Mesendoderm (in vitro differentiated cells): ENCODE results near the gene LIFR.

ENCODE experiments used
- DNase-seq: peaks from one replicate; pipeline ENCODE4 v3.0.0; 2013
- H2AK5ac ChIP-seq: 2 replicates; pipeline ENCODE4 v1.6.1; 2013; ENCODE audit warnings: low read length, inconsistent platforms
- H2BK120ac ChIP-seq: 2 replicates; pipeline ENCODE4 v1.6.1; 2013; ENCODE audit warnings: low read depth, mild to moderate bottlenecking, low read length, moderate library complexity, mixed read lengths
- H2BK15ac ChIP-seq: replicated peaks from 2 replicates; pipeline ENCODE4 v1.6.1; 2013; ENCODE audit warnings: low read depth, mild to moderate bottlenecking, moderate library complexity
- H2BK5ac ChIP-seq: 2 replicates; pipeline ENCODE4 v1.6.1; 2013; ENCODE audit warnings: low read length, inconsistent platforms
- H3K18ac ChIP-seq: 2 replicates; pipeline ENCODE4 v1.6.1; 2013; ENCODE audit warnings: mild to moderate bottlenecking, low read length, mixed read lengths
- H3K23ac ChIP-seq: one replicate; pipeline ENCODE4 v1.6.1; 2013; ENCODE audit warnings: low read length
- H3K27ac ChIP-seq: 2 replicates; pipeline ENCODE4 v1.5.1; 2013; ENCODE audit warnings: low read depth, mild to moderate bottlenecking, inconsistent platforms, low read length, moderate library complexity
- H3K27me3 ChIP-seq: 2 replicates; pipeline ENCODE4 v1.6.1; 2013; ENCODE audit warnings: low read length, control low read depth, mild to moderate bottlenecking, inconsistent platforms; ENCODE audit not compliant: insufficient read depth, poor library complexity
- H3K36me3 ChIP-seq: 2 replicates; pipeline ENCODE4 v1.6.1; 2013; ENCODE audit warnings: low read length, inconsistent platforms; ENCODE audit not compliant: control insufficient read depth, insufficient read depth
- H3K4ac ChIP-seq: one replicate; pipeline ENCODE4 v1.6.1; 2013; ENCODE audit warnings: low read depth, mild to moderate bottlenecking, low read length, moderate library complexity
- H3K4me1 ChIP-seq: 2 replicates; pipeline ENCODE4 v1.6.1; 2013; ENCODE audit warnings: low read depth, low read length, inconsistent platforms; ENCODE audit not compliant: control insufficient read depth
- H3K4me2 ChIP-seq: 2 replicates; pipeline ENCODE4 v1.6.1; 2013; ENCODE audit warnings: low read length
- H3K4me3 ChIP-seq: 2 replicates; pipeline ENCODE4 v1.5.1; 2013; ENCODE audit warnings: mild to moderate bottlenecking, low read length
- H3K56ac ChIP-seq: one replicate; pipeline ENCODE4 v1.6.1; 2013; ENCODE audit warnings: low read length
- H3K79me1 ChIP-seq: 2 replicates; pipeline ENCODE4 v1.6.1; 2013; ENCODE audit warnings: low read length, inconsistent platforms
- H3K79me2 ChIP-seq: 2 replicates; pipeline ENCODE4 v1.6.1; 2013; ENCODE audit warnings: mild to moderate bottlenecking, low read length; ENCODE audit not compliant: control insufficient read depth, insufficient read depth
- H3K9ac ChIP-seq: 2 replicates; pipeline ENCODE4 v1.6.1; 2013; ENCODE audit warnings: low read length, inconsistent platforms
- H4K5ac ChIP-seq: one replicate; pipeline ENCODE4 v1.6.1; 2013; ENCODE audit warnings: low read length
- H4K8ac ChIP-seq: one replicate; pipeline ENCODE4 v1.6.1; 2013; ENCODE audit warnings: low read depth, mild to moderate bottlenecking, control low read depth, low read length, moderate library complexity
- WGBS: extraction: QIAGEN DNeasy Blood & Tissue Kit; methylation state at CpG from one replicate; pipeline ENCODE4 v1.1.7; 2013; ENCODE audit warnings: low lambda C conversion rate, missing lambda C conversion rate; ENCODE audit not compliant: insufficient coverage; ENCODE audit errors: extremely low coverage; 5-methylcytosine and 5-hydroxymethylcytosine counted together

The LIFR gene

DNA sequence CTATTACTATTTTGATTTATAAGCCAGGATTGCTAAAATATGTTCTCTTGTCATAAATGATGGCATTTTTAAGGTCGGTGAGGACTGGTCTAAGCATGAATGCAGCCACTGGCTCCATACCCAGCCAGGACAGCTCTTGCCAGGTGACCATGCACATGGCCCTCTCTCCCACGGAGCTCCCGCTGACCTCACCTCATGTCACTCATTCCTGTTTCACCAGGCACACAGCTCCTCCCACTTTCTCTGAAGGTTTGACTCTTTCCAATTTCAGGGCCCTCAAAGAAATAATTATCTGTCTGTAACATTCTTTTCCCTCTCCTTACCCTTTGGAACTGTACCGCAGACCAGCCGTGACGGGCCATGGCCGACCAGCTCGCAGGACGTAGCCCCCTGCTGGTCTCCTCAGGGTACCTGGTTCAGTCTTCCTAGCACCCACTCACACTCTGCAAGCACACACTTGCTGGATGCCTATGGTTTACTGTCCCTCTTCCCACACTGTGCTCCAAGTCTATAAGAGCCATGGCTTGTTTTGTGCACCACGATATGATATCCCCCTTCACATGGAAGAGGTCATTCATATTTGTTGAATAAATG lies 72.5 kb downstream of the LIFR start:
- H3K27ac ChIP-seq, result no peak overlapping the region
- peak; percentile 32 for DNase-seq
- no peaks in the 10 kb centered on the region for H3K27me3 ChIP-seq
- no peaks in the 10 kb centered on the region for H3K79me2 ChIP-seq
- H3K23ac ChIP-seq, result no peak overlapping the region
- H2BK120ac ChIP-seq, result no peak overlapping the region
- peaks cover 7% of the 10 kb centered on the region for H3K36me3 ChIP-seq
- no peaks in the 10 kb centered on the region for H3K79me1 ChIP-seq
- no peak overlapping the region for H3K56ac ChIP-seq
- no CpG with 5 or more reads among the region's 10 CpGs for WGBS
- H3K4me1 ChIP-seq, result no peaks in the 10 kb centered on the region
- H2AK5ac ChIP-seq, result no peak overlapping the region
- H3K4me3 ChIP-seq, result no peak overlapping the region
- H3K4ac ChIP-seq, result no peak overlapping the region
- H2BK15ac ChIP-seq, result no peak overlapping the region
- no peak overlapping the region for H2BK5ac ChIP-seq
- H4K8ac ChIP-seq, result no peak overlapping the region
- H3K4me2 ChIP-seq, result no peak overlapping the region
- no peak overlapping the region for H3K9ac ChIP-seq
- H3K18ac ChIP-seq, result no peak overlapping the region
- no peak overlapping the region for H4K5ac ChIP-seq

DNA sequence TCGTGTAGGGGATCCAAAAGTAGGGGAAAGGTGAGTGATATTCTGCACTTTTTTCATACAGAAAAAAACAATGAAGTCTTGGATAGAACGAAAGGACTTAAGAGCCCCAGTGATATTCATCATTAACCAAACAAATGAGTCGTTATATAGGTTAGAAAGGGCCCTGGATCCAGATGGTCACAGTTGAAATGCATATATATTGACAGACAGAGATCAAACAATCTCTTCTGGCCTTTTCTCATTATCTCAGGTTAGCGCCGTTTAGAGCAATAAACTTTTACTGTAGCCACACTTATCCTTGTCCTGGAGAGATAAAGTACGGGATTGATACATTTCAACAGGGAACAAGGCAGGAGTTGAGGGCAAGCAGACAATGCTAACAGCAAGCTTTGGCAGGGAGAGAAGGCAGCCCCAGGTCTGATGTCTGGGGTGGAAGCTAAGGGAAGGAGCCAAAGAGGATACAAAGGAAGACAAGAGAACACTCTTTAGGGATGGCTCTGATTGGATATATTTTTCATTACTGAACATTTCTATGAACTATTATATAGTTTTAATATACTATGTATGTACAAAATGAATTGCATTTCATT lies 77.0 kb downstream of the LIFR start:
- no peak for DNase-seq
- H3K79me2 ChIP-seq, result no peaks in the 10 kb centered on the region
- H2BK5ac ChIP-seq, result no peak overlapping the region
- H2BK120ac ChIP-seq, result no peak overlapping the region
- no peak overlapping the region for H2AK5ac ChIP-seq
- H3K18ac ChIP-seq, result no peak overlapping the region
- WGBS, result no CpG with 5 or more reads among the region's 6 CpGs
- H3K27me3 ChIP-seq, result no peaks in the 10 kb centered on the region
- no peak overlapping the region for H3K4ac ChIP-seq
- H3K79me1 ChIP-seq, result no peaks in the 10 kb centered on the region
- H4K8ac ChIP-seq, result no peak overlapping the region
- no peak overlapping the region for H3K4me3 ChIP-seq
- no peak overlapping the region for H3K27ac ChIP-seq
- H3K4me2 ChIP-seq, result no peak overlapping the region
- no peak overlapping the region for H3K9ac ChIP-seq
- H2BK15ac ChIP-seq, result no peak overlapping the region
- H3K56ac ChIP-seq, result no peak overlapping the region
- H4K5ac ChIP-seq, result no peak overlapping the region
- no peak overlapping the region for H3K23ac ChIP-seq
- no peaks in the 10 kb centered on the region for H3K4me1 ChIP-seq
- H3K36me3 ChIP-seq, result peaks cover 6% of the 10 kb centered on the region

DNA sequence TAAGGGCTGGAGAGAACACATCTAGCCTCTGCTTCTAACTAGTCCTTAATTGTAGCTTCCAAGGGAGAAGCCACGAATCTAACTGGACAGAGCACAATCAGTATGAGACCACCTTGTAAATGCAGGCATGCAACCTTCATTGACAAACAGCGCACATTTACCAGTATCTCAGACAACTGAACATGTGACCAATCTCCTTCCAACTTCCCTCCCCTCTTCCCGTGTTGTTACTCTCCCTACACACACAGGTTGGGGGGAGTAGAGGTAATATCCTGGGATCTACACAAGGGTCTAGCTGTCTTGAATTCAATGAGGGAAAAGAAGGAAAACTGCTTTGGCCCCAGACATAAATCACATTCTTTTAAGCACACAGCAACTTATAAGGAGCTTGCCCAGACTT lies 77.6 kb downstream of the LIFR start:
- WGBS, result no CpG with 5 or more reads among the region's 3 CpGs

DNA sequence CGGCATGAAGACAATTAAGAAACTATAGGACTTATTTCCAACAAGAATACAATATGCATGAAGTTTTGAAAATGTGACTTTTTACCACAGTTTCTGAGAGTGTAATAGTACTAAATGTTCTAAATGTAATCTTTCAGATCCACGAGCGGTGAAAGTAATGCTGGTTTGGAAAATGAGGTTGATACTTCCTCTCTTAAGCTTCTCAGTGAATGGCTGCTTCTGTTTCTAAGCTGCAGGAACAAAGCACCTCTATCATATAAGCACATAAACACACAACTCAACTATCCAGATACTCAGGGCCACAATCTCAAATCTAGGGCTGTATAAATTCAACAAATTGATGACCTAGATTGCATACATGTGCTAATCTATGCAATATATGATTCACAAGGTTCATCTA lies 78.3 kb downstream of the LIFR start:
- Histone ChIP-seq H3K36me3 (peaks cover 6% of the 10 kb centered on the region), H3K18ac (no peak overlapping the region), H3K27me3 (no peaks in the 10 kb centered on the region), H3K56ac (no peak overlapping the region), H3K9ac (no peak overlapping the region), H3K79me2 (no peaks in the 10 kb centered on the region), H3K4ac (no peak overlapping the region), H2BK15ac (no peak overlapping the region), H3K4me3 (no peak overlapping the region), H2AK5ac (no peak overlapping the region), H4K8ac (no peak overlapping the region), H4K5ac (no peak overlapping the region), H2BK5ac (no peak overlapping the region), H2BK120ac (no peak overlapping the region), H3K23ac (no peak overlapping the region), H3K4me1 (no peaks in the 10 kb centered on the region), H3K27ac (no peak overlapping the region), H3K4me2 (no peak overlapping the region), H3K79me1 (no peaks in the 10 kb centered on the region)
- no CpG with 5 or more reads among the region's 3 CpGs for WGBS
- no peak for DNase-seq

More for the DNA sequence above, 77.6 kb downstream of the LIFR start:
- no peak overlapping the region for H3K27ac ChIP-seq
- H3K9ac ChIP-seq, result no peak overlapping the region
- H3K56ac ChIP-seq, result no peak overlapping the region
- no peak overlapping the region for H4K5ac ChIP-seq
- H2BK15ac ChIP-seq, result no peak overlapping the region
- no peak overlapping the region for H2BK5ac ChIP-seq
- no peak overlapping the region for H3K18ac ChIP-seq
- H3K4ac ChIP-seq, result no peak overlapping the region
- no peaks in the 10 kb centered on the region for H3K79me2 ChIP-seq
- no peak overlapping the region for H3K23ac ChIP-seq
- H3K36me3 ChIP-seq, result peaks cover 6% of the 10 kb centered on the region
- H3K4me2 ChIP-seq, result no peak overlapping the region
- DNase-seq, result no peak
- no peak overlapping the region for H2BK120ac ChIP-seq
- H4K8ac ChIP-seq, result no peak overlapping the region
- no peak overlapping the region for H3K4me3 ChIP-seq
- H3K27me3 ChIP-seq, result no peaks in the 10 kb centered on the region
- H3K4me1 ChIP-seq, result no peaks in the 10 kb centered on the region
- H3K79me1 ChIP-seq, result no peaks in the 10 kb centered on the region
- no peak overlapping the region for H2AK5ac ChIP-seq

DNA sequence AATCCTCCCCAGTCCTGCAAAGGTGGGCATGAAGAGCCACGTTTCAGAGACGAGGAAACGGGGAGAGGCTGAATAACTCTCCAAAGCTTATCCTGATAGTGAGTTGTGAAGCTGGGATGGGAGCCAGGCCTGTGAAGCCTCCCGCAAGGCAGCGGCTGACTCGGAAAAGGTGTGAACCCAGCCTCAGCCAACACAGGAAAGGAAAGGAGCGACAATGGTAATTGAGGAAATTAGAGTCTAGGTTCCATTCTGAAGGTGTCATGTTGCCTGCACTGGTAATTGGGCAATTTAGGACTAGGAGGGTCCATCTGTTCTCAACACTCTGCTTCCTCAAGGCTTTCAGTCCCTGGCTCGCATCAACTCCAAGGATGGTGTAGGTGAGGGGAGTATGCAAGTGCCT lies 83.4 kb downstream of the LIFR start:
- H3K79me2 ChIP-seq, result no peaks in the 10 kb centered on the region
- no peak overlapping the region for H4K8ac ChIP-seq
- H3K4ac ChIP-seq, result no peak overlapping the region
- H2BK5ac ChIP-seq, result peak overlapping the region; percentile 87
- H3K18ac ChIP-seq, result no peak overlapping the region
- no peak overlapping the region for H2BK120ac ChIP-seq
- H3K9ac ChIP-seq, result no peak overlapping the region
- DNase-seq, result peak; percentile 96
- H3K4me1 ChIP-seq, result peaks cover 9% of the 10 kb centered on the region
- H3K27me3 ChIP-seq, result no peaks in the 10 kb centered on the region
- H3K23ac ChIP-seq, result no peak overlapping the region
- no peak overlapping the region for H3K4me2 ChIP-seq
- no CpG with 5 or more reads among the region's 8 CpGs for WGBS
- H3K4me3 ChIP-seq, result no peak overlapping the region
- H3K79me1 ChIP-seq, result no peaks in the 10 kb centered on the region
- H2BK15ac ChIP-seq, result no peak overlapping the region
- H2AK5ac ChIP-seq, result no peak overlapping the region
- H4K5ac ChIP-seq, result no peak overlapping the region
- peak overlapping the region; percentile 80 for H3K56ac ChIP-seq
- no peaks in the 10 kb centered on the region for H3K36me3 ChIP-seq
- H3K27ac ChIP-seq, result peak overlapping the region; percentile 14

DNA sequence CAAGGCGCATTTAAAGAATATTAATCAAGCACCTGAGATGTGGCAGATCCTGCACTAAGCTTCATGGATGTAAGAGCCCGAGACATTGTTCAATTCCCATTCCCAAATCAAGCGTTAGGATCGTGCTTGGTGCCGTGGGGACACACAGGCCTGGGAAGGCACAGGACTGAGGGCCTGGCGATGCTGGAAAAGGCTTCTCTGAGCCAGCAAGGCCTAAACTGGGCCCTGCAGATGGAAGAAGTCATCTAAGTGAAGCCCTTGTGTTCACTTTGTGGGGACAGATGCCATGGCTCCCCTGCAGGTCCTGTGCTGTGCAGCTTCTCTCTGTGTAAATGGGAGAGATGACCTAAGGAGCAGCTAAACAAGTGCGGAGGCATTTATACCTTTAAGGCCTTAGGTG lies 83.9 kb downstream of the LIFR start:
- peaks cover 9% of the 10 kb centered on the region for H3K4me1 ChIP-seq
- H3K4me3 ChIP-seq, result no peak overlapping the region
- peak overlapping the region; percentile 80 for H3K56ac ChIP-seq
- H3K23ac ChIP-seq, result no peak overlapping the region
- peak overlapping the region; percentile 61 for H2AK5ac ChIP-seq
- H3K79me1 ChIP-seq, result no peaks in the 10 kb centered on the region
- peak overlapping the region; percentile 87 for H2BK5ac ChIP-seq
- WGBS, result no CpG with 5 or more reads among the region's 7 CpGs
- peak overlapping the region; percentile 11 for H3K18ac ChIP-seq
- peak overlapping the region; percentile 33 for H3K9ac ChIP-seq
- H3K27me3 ChIP-seq, result no peaks in the 10 kb centered on the region
- H3K79me2 ChIP-seq, result no peaks in the 10 kb centered on the region
- H3K36me3 ChIP-seq, result no peaks in the 10 kb centered on the region
- no peak overlapping the region for H4K5ac ChIP-seq
- no peak overlapping the region for H2BK15ac ChIP-seq
- H2BK120ac ChIP-seq, result no peak overlapping the region
- H3K27ac ChIP-seq, result peak overlapping the region; percentile 14
- no peak overlapping the region for H3K4me2 ChIP-seq
- H3K4ac ChIP-seq, result no peak overlapping the region
- no peak for DNase-seq
- no peak overlapping the region for H4K8ac ChIP-seq
